SKM-1 (cell line): ENCODE results near the gene XBP1.
"Not testable (repeated sequence)": the region's sequence is repeated elsewhere in the genome, so short reads cannot be mapped to it uniquely, and the experiment has no call there.

Experiments
- DNase-seq: peaks from one replicate; lab custom pipeline; 2025; ENCODE audit not compliant: unreplicated experiment; lab: John Stamatoyannopoulos, UW

Gene XBP1

GRCh38 chr22:28800308-28801041 is at the start of gene XBP1:
Gene XBP1 (minus strand): TSS chr22:28800569.
- peak; percentile 68 for DNase-seq

GRCh38 chr22:28846994-28847393 is 46.6 kb upstream of the XBP1 start:
- DNase-seq: no peak

- DNase-seq: not testable (repeated sequence)
Observed at GRCh38 chr22:28844277-28844676, 43.9 kb upstream of the XBP1 start.

- DNase-seq: no peak
Observed at GRCh38 chr22:28843633-28844032, 43.3 kb upstream of the XBP1 start.

- DNase-seq: no peak
Observed at GRCh38 chr22:28841111-28841510, 40.7 kb upstream of the XBP1 start.

- no peak for DNase-seq
Observed at GRCh38 chr22:28838971-28839370, 38.6 kb upstream of the XBP1 start.

- DNase-seq: no peak
Observed at GRCh38 chr22:28837640-28838039, 37.3 kb upstream of the XBP1 start.

- DNase-seq: no peak
Observed at GRCh38 chr22:28835630-28836189, 35.3 kb upstream of the XBP1 start.

- DNase-seq: no peak
Observed at GRCh38 chr22:28833276-28833923, 33.0 kb upstream of the XBP1 start.

- no peak for DNase-seq
Observed at GRCh38 chr22:28832731-28833130, 32.4 kb upstream of the XBP1 start.

GRCh38 chr22:28831140-28832072 is 31.0 kb upstream of the XBP1 start:
- no peak for DNase-seq

- DNase-seq: no peak
Observed at GRCh38 chr22:28830441-28830840, 30.1 kb upstream of the XBP1 start.

GRCh38 chr22:28829358-28830181 is 29.2 kb upstream of the XBP1 start:
- DNase-seq: peak; percentile 49

GRCh38 chr22:28826921-28827320 is 26.6 kb upstream of the XBP1 start:
- DNase-seq: no peak

GRCh38 chr22:28826430-28826829 is 26.1 kb upstream of the XBP1 start:
- not testable (repeated sequence) for DNase-seq

- DNase-seq: not testable (repeated sequence)
Observed at GRCh38 chr22:28824455-28824854, 24.1 kb upstream of the XBP1 start.

GRCh38 chr22:28822930-28823551 is 22.7 kb upstream of the XBP1 start:
- DNase-seq: no peak

GRCh38 chr22:28821452-28821851 is 21.1 kb upstream of the XBP1 start:
- DNase-seq: no peak

GRCh38 chr22:28820885-28821284 is 20.5 kb upstream of the XBP1 start:
- no peak for DNase-seq
